ENCODE measurements around the gene CYTH1.
A peak's percentile ranks its signal among the peaks of the same experiment; 100 is the strongest.

CYTH1 gene

GRCh38 chr17:78669975-78670518 is 112.0 kb downstream of the CYTH1 start:
- DNase-seq (ENCODE audit: low read depth) = no peak

DNA sequence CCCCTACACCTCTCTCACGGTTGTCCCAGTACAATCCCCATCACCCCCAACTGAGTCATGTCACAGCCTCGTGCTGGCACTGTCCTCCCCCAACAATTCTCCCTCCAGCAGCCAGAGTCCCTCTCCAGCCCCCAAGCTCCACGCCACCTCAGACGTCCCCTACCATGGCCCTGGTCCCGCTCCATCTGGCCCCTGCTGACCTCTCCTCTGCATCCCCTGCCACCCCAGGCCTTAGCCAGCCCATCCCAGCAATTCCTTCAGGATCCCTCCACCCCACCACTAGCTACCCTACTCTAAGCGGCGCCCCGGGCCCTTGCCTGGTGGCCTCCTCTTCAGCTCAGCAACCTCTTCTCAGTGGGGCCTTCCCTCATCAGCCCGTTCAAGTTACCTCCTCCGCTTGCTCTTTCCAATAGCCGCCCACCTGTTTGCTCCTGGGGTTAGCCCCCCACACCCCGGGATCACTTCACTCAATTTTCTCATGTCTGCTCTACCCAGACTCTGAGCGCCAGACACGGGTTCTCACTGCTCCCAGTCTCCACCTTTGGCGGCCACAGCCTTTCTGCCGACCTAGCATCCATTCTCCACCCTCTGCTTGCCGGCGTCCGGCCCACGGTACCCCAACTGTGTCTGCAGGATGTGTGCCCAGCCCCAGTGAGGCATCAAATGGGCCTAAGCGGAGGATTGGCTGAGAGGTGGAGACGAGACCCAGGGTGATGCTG is 112.7 kb downstream of the CYTH1 start:
- DNase-seq (ENCODE audit: low read depth) = no peak

GRCh38 chr17:78668847-78669246 is 113.2 kb downstream of the CYTH1 start:
- DNase-seq (ENCODE audit: low read depth) = no peak

- DNase-seq (ENCODE audit: low read depth) = no peak
Measured at GRCh38 chr17:78667741-78668640, 114.1 kb downstream of the CYTH1 start.

- DNase-seq (ENCODE audit: low read depth) = no peak
Measured at GRCh38 chr17:78667091-78667490, 115.0 kb downstream of the CYTH1 start.

DNA sequence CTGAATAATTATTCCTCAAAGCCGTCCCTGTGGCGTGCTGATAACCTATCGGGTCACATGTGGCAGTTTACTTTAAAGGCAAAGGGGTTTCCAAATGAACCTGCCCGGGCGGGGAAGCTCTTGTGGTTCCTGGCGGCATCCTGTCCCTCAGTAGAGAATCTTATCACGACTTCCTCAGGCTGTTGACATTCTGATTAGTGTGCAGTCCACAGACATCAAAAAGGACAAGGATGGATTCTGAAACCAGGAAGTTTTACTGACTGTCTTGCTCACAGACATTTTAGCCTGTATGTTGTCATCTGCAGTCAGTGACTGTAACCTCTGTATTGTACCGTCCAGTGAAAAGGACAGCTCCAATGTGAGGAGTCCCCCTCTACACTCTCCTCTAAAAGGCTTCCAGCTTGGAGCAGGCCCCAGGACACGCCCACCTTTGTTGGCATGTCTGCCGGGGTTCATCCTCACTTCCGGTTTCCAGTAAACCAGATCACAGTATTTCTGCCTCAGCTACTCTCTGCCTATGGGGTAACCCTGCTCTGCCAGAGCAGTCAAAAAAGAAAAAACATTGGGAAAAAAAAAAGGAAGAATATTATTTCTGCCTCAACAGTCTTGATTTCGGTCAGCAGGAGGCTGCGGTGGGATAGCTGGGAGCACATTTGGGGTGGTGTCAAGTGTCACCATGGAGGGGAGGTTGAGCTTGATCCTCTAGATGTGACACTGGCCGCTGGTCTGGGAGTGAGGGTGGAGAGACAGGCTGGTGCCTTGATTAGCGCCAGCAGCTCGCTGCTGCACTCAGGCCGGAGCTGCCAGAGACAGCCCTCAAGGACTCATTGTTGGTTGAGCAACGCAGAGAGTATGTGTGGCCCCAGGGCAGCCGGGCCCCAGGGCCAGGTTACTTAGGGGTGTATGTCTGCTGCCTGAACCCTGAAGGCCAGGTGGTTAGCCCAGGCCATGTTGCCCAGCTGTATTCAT is 115.8 kb downstream of the CYTH1 start:
- peak; percentile 9 for DNase-seq (ENCODE audit: low read depth)

- no peak for DNase-seq (ENCODE audit: low read depth)
Measured at GRCh38 chr17:78665387-78665951, 116.6 kb downstream of the CYTH1 start.

GRCh38 chr17:78664476-78665386 is 117.3 kb downstream of the CYTH1 start:
- no peak for DNase-seq (ENCODE audit: low read depth)

DNA sequence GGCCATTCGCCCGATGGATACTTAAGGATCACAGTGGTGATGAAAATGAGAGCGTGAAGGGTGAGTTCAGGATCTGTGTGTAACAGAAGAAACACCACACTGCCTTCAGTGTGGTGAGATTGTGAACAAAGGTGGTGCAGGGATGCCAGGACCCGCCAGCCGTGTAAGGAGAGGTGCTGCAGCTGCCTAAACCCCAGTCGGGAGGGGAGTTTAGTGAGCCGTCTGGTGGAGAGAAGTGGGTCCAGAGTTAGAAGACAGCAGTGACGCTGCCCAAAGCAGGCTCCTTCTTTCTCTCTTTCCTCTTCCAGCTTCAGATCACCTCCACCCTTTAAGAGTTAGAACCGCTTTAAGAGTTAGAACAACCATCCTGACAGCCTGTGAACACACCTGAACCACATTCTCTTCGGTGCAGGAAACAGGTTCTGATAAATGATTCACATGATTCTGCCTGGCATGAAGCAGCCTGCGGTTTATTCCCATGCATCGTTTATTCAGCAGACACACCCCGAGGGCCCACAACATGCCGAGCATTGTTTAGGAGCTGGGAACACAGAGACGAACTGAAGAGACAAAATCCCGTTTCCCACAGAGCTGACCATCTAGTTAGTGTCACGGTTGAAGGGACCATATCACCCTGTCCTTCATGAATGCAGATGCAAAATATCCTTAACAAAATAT is 120.8 kb downstream of the CYTH1 start:
- no peak for DNase-seq (ENCODE audit: low read depth)

- no peak for DNase-seq (ENCODE audit: low read depth)
Measured at GRCh38 chr17:78659546-78659945, 122.5 kb downstream of the CYTH1 start.

DNA sequence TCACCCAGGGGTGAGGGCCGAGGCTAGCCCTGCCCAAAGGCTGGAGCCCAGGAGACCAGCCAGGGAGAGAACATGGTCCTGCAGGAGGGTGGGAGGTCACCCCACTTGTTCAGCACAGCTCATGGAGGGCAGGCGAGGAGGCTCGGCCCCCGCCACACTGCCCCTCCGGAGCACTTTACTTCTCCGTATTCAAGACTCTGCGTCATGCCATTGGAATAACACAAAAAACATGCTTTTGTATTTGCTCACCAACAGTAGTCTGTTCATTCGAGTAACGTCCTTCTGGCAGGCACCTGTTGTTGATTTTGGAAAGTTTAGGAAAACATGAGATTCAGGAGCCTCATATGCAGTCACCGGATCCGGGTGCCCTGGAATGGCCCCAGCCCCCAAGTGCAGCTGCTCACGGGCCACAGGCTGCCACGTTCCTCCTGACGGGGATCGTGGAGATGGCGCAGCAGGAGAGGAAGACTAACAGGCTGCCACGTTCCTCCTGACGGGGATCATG is 123.7 kb downstream of the CYTH1 start:
- no peak for DNase-seq (ENCODE audit: low read depth)

- DNase-seq (ENCODE audit: low read depth) = no peak
Measured at GRCh38 chr17:78655251-78655940, 126.7 kb downstream of the CYTH1 start.

- no peak for DNase-seq (ENCODE audit: low read depth)
Measured at GRCh38 chr17:78654325-78654724, 127.7 kb downstream of the CYTH1 start.

GRCh38 chr17:78653382-78653781 is 128.7 kb downstream of the CYTH1 start:
- DNase-seq (ENCODE audit: low read depth) = no peak

DNA sequence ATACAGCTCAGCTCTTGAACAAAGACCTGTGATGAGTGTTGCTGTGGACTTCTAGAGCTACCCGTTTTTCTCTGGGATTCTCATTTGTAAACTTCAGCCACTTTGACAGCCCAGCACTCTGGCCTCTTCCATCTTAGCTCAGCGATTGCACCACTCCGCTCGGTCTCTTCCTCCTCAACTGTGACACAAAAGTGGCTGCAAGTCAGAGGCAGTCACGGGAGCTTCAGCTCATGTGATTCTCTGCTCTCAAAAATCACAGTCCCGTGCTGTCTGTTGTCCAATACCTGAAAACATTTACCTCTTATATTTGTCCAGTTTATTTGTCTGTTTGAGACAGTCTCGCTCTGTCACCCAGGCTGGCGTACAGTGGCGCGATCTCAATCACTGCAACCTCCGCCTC is 129.2 kb downstream of the CYTH1 start:
- no peak for DNase-seq (ENCODE audit: low read depth)

DNA sequence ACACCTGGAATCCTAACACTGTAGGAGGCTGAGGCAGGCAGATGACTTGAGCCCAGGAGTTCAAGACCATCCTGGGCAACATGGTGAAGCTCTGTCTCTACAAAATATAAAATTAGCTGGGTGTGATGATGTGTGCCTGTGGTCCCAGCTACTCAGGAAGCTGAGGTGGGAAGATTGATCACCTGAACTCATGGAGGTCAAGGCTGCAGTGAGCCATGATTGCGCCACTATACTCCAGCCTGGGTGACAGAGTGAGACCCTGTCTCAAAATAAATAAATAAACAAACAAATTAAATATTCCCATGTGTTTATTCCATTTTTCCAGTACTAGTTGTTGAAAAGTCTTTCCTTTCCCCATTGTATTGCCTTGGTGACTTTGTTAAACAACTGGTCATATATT is 130.0 kb downstream of the CYTH1 start:
- no peak for DNase-seq (ENCODE audit: low read depth)

DNA sequence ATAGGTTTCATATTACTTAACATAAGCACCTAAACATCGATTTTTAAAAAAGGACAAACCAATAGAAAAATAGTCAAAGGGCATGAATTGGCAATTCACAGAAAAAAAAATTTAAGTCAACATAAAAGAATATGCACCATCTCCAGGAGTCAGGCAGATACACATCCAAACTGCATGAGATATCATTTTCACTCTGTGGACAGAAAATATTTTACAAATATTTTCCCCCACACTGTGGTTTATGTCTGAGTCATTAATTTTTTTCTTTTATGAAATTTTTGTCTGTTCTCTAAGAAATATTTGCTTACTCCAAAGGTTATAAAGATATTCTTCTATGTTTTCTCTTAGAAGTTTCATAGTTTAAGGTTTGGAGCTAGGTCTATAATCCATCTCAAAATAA is 130.5 kb downstream of the CYTH1 start:
- no peak for DNase-seq (ENCODE audit: low read depth)

DNA sequence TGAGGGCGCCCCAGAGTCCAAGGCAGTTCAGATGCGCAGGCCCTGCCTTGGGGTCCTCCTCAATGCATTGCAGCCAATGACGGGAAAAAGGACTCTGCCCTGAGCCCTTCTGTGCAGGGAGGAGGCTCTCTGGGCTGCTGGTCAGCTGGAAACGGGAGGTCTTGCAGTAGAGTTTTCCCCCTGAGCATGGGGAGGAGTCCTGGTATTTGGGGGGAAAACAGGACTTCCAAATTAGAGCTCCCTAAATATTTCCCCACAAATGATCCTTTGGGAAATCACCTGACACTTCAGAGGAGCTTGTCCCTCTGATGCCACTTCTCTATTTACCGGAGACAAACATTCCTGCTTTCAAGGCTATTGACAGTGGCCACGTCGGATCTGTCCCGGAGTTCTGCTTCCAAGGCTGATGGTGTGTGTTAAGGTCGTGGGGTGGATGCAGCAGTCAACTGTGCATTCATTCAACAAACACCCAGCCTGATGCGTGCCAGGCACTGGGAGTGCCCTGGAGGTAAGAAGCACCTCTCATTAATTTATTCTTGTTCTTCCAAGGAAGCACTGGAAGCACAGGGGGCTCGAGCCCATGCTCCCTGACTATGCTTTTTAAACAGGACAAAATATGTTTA is 131.9 kb downstream of the CYTH1 start:
- no peak for DNase-seq (ENCODE audit: low read depth)

- DNase-seq (ENCODE audit: low read depth) = no peak
Measured at GRCh38 chr17:78648293-78648692, 133.8 kb downstream of the CYTH1 start.

Measured in stimulated activated CD8-positive, alpha-beta memory T cell treated with anti-CD3 and anti-CD28 coated beads, Interleukin-15, amount 100 ng/mL, for 1 hour (primary cell).